Stomach (tissue), 4 donors: Measurements from ENCODE around the gene VPS51.

Experiments used
- EP300 ChIP-seq: sonication (generic); formaldehyde crosslinking; IDR thresholded peaks from one replicate; pipeline ENCODE4 v1.6.1; 2017; ENCODE audit warnings: antibody characterized with exemption
- POLR2A ChIP-seq, 4 donors: fragments of 450-650 bp; IDR thresholded peaks; one replicate each; pipeline ENCODE4 v1.6.1; 2016; ENCODE audit warnings: antibody characterized with exemption in 4 of 4, control low read depth in 2 of 4, mild to moderate bottlenecking in 1 of 4, moderate library complexity in 1 of 4
- POLR2AphosphoS5 ChIP-seq, 3 donors: sonication (generic); formaldehyde crosslinking; IDR thresholded peaks; one replicate each; pipeline ENCODE4 v1.6.1; 2016; ENCODE audit warnings: antibody characterized with exemption in 3 of 3
- TF ChIP-seq, protein P1 (sequence below), 7 experiments: fragments of 450-650 bp in 4 of 7; fragments of 200-600 bp in 3 of 7; sonication (generic) in 3 of 7; IDR thresholded peaks; one replicate each; pipeline ENCODE4 v1.5.1; 2016 to 2019; ENCODE audit warnings: antibody characterized with exemption in 7 of 7, control low read depth in 2 of 7, mild to moderate bottlenecking in 1 of 7

DNA sequence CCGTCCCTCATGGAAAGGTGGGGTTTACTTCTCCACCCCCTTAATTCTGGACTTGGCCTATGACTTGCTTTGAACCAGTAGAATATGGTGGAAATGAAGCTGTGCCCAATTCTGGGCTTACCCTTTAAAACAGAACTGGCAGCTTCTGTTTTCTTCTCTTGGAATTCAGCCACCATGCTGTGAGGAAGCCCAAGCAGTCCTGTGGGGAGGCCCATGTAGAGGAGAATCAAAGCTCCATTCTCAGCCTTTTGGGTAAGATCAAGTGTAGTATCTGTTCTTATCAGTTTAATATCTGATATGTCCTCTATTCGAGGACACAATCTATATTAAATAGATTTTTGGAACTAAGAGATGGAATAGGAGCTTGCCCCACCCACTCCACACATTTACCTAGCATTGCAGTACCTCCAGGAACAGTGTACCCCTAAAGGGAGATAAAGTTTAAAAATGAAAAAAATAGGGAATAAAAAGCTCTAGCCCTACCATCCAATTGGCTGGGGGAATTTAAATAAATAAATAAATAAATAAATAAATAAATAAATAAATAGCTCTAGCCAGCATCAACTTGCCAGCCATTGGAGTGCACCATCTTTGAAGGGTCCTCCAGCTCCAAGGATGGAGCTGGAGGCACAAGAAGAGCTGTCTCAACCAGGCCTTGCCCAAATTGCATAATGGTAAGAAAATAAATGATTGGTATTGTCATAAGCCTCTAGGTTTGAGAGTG, 51.5 kb downstream of the VPS51 start:
- TF ChIP-seq POLR2A (IDR thresholded peaks at IDR 0.05) (no peak), POLR2AphosphoS5 (IDR thresholded peaks at IDR 0.05) (no peak), EP300 (no peak)
- TF ChIP-seq, protein P1, sequence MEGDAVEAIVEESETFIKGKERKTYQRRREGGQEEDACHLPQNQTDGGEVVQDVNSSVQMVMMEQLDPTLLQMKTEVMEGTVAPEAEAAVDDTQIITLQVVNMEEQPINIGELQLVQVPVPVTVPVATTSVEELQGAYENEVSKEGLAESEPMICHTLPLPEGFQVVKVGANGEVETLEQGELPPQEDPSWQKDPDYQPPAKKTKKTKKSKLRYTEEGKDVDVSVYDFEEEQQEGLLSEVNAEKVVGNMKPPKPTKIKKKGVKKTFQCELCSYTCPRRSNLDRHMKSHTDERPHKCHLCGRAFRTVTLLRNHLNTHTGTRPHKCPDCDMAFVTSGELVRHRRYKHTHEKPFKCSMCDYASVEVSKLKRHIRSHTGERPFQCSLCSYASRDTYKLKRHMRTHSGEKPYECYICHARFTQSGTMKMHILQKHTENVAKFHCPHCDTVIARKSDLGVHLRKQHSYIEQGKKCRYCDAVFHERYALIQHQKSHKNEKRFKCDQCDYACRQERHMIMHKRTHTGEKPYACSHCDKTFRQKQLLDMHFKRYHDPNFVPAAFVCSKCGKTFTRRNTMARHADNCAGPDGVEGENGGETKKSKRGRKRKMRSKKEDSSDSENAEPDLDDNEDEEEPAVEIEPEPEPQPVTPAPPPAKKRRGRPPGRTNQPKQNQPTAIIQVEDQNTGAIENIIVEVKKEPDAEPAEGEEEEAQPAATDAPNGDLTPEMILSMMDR (IDR thresholded peaks at IDR 0.05) = no peak
